Measurements from ENCODE around the gene COL19A1. TPM values are rescaled to one million over a fixed set of nuclear protein-coding genes. Genes with fewer than 3 reads are reported as not detected.

Gene COL19A1
- total and polyA plus RNA-seq, 4 donors = 0.09 to 4.4 (median 0.80) TPM; not detected in 1

- Histone ChIP-seq H3K9me3 (ENCODE audit: control insufficient read depth in 4 of 4, insufficient read depth in 3 of 4, low read length in 3 of 4) (no peaks in the 10 kb centered on the region), H3K36me3 (ENCODE audit: control insufficient read depth in 4 of 4, insufficient read depth in 4 of 4, low read length in 4 of 4) (no peaks in the 10 kb centered on the region), H3K4me1 (ENCODE audit: control insufficient read depth in 5 of 5, insufficient read depth in 5 of 5, low read length in 5 of 5) (peaks cover 0 to 5% (median 0%) of the 10 kb centered on the region in 5 donors), H3K27ac (ENCODE audit: low read depth in 1 of 2, low read length in 1 of 2) (no peak overlapping the region), H3K9ac (ENCODE audit: insufficient read depth in 1 of 2, low read length in 2 of 2) (no peak overlapping the region), H3K4me3 (no peak overlapping the region), H3K27me3 (ENCODE audit: control insufficient read depth in 3 of 3, insufficient read depth in 3 of 3, low read length in 2 of 3) (no peaks in the 10 kb centered on the region)
- ATAC-seq (ENCODE audit: insufficient read depth, low FRiP score) = no peak
- DNase-seq = no peak
- WGBS, 2 donors = 59 to 76% methylated on average over 5 of the region's 5 CpGs
- no peak for TF ChIP-seq CTCF (IDR thresholded peaks at IDR 0.05; ENCODE audit: control extremely low read depth, extremely low read depth)
Observed at GRCh38 chr6:70112716-70113115, 246.4 kb downstream of the COL19A1 start.

DNA sequence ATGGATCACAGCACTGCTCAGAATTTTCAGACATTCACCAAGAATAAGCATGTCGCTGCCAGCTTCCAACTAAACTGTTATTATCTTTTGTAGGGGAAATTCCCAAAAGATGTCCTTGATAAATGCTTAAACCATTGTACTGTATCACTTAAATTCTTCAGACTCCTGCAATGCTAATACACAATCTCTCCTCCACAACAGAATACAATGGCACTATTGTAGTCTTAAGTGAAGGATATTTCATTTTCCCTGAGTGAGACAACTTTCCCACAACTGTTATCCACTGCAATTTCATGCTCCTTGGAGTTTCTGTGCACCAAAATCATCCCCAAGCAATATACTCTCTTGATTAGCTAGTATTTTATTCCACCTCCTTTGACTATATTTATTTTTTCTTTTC, 246.8 kb downstream of the COL19A1 start:
- WGBS, 2 donors = 87 to 91% methylated on average over 1 of the region's 1 CpG
- Histone ChIP-seq H3K9me3 (ENCODE audit: control insufficient read depth in 4 of 4, insufficient read depth in 3 of 4, low read length in 3 of 4) (no peaks in the 10 kb centered on the region), H3K27ac (ENCODE audit: low read depth in 1 of 2, low read length in 1 of 2) (no peak overlapping the region), H3K9ac (ENCODE audit: insufficient read depth in 1 of 2, low read length in 2 of 2) (no peak overlapping the region), H3K27me3 (ENCODE audit: control insufficient read depth in 3 of 3, insufficient read depth in 3 of 3, low read length in 2 of 3) (no peaks in the 10 kb centered on the region), H3K36me3 (ENCODE audit: control insufficient read depth in 4 of 4, insufficient read depth in 4 of 4, low read length in 4 of 4) (no peaks in the 10 kb centered on the region), H3K4me1 (ENCODE audit: control insufficient read depth in 5 of 5, insufficient read depth in 5 of 5, low read length in 5 of 5) (peaks cover 0 to 4% (median 0%) of the 10 kb centered on the region in 5 donors), H3K4me3 (no peak overlapping the region)
- DNase-seq (no peak), ATAC-seq (ENCODE audit: insufficient read depth, low FRiP score) (no peak)
- no peak for TF ChIP-seq CTCF (IDR thresholded peaks at IDR 0.05; ENCODE audit: control extremely low read depth, extremely low read depth)

DNA sequence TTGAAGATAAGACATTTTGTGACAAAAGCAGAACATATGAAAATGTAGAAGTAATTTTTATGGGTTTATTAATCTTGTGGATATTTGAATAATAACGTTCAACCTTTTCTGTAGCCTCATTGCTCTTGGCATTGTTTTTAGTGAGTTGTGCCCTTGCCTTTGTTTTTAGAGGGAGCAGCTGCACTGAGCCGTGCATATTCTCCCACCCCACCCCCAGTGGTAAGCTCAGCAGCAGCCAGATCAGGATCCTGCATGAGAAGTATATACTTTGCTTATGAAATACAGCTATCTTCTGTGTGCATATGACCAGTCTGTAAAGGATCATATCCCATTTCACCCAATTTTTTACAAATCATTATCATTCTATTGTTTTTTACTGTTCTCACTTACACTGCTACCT, 252.3 kb downstream of the COL19A1 start:
- Histone ChIP-seq H3K4me3 (no peak overlapping the region), H3K9ac (ENCODE audit: insufficient read depth in 1 of 2, low read length in 2 of 2) (no peak overlapping the region), H3K9me3 (ENCODE audit: control insufficient read depth in 4 of 4, insufficient read depth in 3 of 4, low read length in 3 of 4) (no peaks in the 10 kb centered on the region), H3K27me3 (ENCODE audit: control insufficient read depth in 3 of 3, insufficient read depth in 3 of 3, low read length in 2 of 3) (no peaks in the 10 kb centered on the region), H3K4me1 (ENCODE audit: control insufficient read depth in 5 of 5, insufficient read depth in 5 of 5, low read length in 5 of 5) (peaks cover 0 to 22% (median 8%) of the 10 kb centered on the region in 5 donors), H3K36me3 (ENCODE audit: control insufficient read depth in 4 of 4, insufficient read depth in 4 of 4, low read length in 4 of 4) (no peaks in the 10 kb centered on the region), H3K27ac (ENCODE audit: low read depth in 1 of 2, low read length in 1 of 2) (no peak overlapping the region)
- ATAC-seq (ENCODE audit: insufficient read depth, low FRiP score) = no peak
- DNase-seq = no peak
- WGBS, 2 donors = 59 to 78% methylated on average over 2 of the region's 2 CpGs
- no peak for TF ChIP-seq CTCF (IDR thresholded peaks at IDR 0.05; ENCODE audit: control extremely low read depth, extremely low read depth)

DNA sequence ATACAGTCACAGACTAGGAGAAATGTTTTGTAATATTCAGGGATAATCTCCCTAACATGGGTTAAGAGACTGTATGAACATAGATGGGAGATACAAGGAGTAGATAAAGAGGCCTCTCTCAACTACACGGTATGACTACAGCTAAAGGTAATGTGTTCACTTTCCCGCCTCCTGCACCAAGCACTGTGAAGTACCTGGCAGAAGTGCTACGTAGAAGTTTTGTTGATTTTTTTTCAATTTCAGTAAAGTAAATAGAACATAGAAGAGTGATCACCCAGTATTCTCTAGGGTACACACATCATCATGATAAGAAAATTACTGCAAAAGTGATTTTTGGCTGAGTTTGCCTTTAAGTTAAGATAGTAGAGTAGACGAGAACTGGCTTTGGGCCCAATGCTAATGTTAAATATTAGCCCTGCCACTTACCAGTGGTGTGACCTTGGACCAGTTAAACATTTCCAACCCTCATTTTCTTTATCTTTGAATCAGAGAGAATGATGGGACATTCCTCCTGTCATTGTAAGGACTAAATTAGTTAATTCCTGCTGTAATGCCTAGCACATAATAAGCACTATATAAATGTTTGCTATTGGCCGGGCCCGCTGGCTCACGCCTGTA, 253.0 kb downstream of the COL19A1 start:
- no peaks in the 10 kb centered on the region for H3K36me3 ChIP-seq (ENCODE audit: control insufficient read depth in 4 of 4, insufficient read depth in 4 of 4, low read length in 4 of 4)
- ATAC-seq (ENCODE audit: insufficient read depth, low FRiP score) = no peak
- H3K9ac ChIP-seq (ENCODE audit: insufficient read depth in 1 of 2, low read length in 2 of 2) = no peak overlapping the region
- DNase-seq = peak; percentile 38 to 89 (median 82)
- no peak for TF ChIP-seq CTCF (IDR thresholded peaks at IDR 0.05; ENCODE audit: control extremely low read depth, extremely low read depth)
- peaks cover 0 to 22% (median 8%) of the 10 kb centered on the region in 5 donors for H3K4me1 ChIP-seq (ENCODE audit: control insufficient read depth in 5 of 5, insufficient read depth in 5 of 5, low read length in 5 of 5)
- H3K9me3 ChIP-seq (ENCODE audit: control insufficient read depth in 4 of 4, insufficient read depth in 3 of 4, low read length in 3 of 4) = no peaks in the 10 kb centered on the region
- no peak overlapping the region for H3K27ac ChIP-seq (ENCODE audit: low read depth in 1 of 2, low read length in 1 of 2)
- H3K4me3 ChIP-seq = no peak overlapping the region
- no peaks in the 10 kb centered on the region for H3K27me3 ChIP-seq (ENCODE audit: control insufficient read depth in 3 of 3, insufficient read depth in 3 of 3, low read length in 2 of 3)
- WGBS, 2 donors = 64 to 84% methylated on average over 7 of the region's 7 CpGs
